Uterus (tissue), 4 donors: ENCODE results near the gene VANGL1. TPM values are rescaled to one million over a fixed set of nuclear protein-coding genes. Genes with fewer than 3 reads are reported as not detected.

Experiments
- DNase-seq, 2 donors: peaks; one replicate each; pipeline ENCODE4 v3.0.0-alpha.2; 2019 to 2020
- H3K27ac ChIP-seq, 2 donors: fragments of 200-600 bp; sonication (generic); 1 replicate in 1 of 2; 2 replicates in 1 of 2; pipeline ENCODE4 v1.5.1; 2016 to 2018
- H3K27me3 ChIP-seq, 2 donors: fragments of 200-600 bp; sonication (generic); one replicate each; pipeline ENCODE4 v1.5.1; 2018 to 2019; ENCODE audit warnings: control low read depth in 1 of 2
- H3K36me3 ChIP-seq, 2 donors: fragments of 200-600 bp; sonication (generic); one replicate each; pipeline ENCODE4 v1.5.1; 2019; ENCODE audit warnings: control low read depth in 1 of 2
- H3K4me1 ChIP-seq, 2 donors: fragments of 200-600 bp; sonication (generic); one replicate each; pipeline ENCODE4 v1.5.1; 2018 to 2019; ENCODE audit warnings: control low read depth in 1 of 2
- H3K4me3 ChIP-seq, 2 donors: fragments of 200-600 bp; sonication (generic); 1 replicate in 1 of 2; 2 replicates in 1 of 2; pipeline ENCODE4 v1.5.1; 2018 to 2019; ENCODE audit warnings: mild to moderate bottlenecking in 1 of 2
- H3K9me3 ChIP-seq, 2 donors: fragments of 200-600 bp; sonication (generic); one replicate each; pipeline ENCODE4 v1.5.1; 2019; ENCODE audit warnings: control low read depth in 1 of 2
- POLR2A ChIP-seq, 2 donors: fragments of 450-650 bp; IDR thresholded peaks; one replicate each; pipeline ENCODE4 v1.6.1; 2016; ENCODE audit warnings: antibody characterized with exemption in 2 of 2, mild to moderate bottlenecking in 1 of 2, moderate library complexity in 1 of 2
- intact Hi-C: fragments of 100-400 bp; cut with DNase I; formaldehyde crosslinking; loops from one replicate; pipeline ENCODE4 v1.15.1; 2023; ENCODE audit warnings: low total_unique reads
- total RNA-seq, 4 donors: library from RNA; depleted of rRNA in 3 of 4; stranded (reverse); fragments of >200 nt in 3 of 4; gene quantifications; one replicate each; pipeline versions ENCODE4 v1.1.0 to v1.2.4, GENCODE V29; 2014 to 2023
- TF ChIP-seq, protein P1 (sequence below), 4 experiments: fragments of 200-600 bp in 2 of 4; fragments of 450-650 bp in 2 of 4; sonication (generic) in 2 of 4; IDR thresholded peaks; one replicate each; pipeline ENCODE4 v1.5.1; 2016 to 2019; ENCODE audit warnings: antibody characterized with exemption in 4 of 4, mild to moderate bottlenecking in 2 of 4, moderate library complexity in 1 of 4
- donor health status: DM: yes; HTN: yes; CAD: no.

Gene VANGL1
- total RNA-seq, 4 donors from 2014 or later = 2.8 to 22.3 (median 11.9) TPM

DNA sequence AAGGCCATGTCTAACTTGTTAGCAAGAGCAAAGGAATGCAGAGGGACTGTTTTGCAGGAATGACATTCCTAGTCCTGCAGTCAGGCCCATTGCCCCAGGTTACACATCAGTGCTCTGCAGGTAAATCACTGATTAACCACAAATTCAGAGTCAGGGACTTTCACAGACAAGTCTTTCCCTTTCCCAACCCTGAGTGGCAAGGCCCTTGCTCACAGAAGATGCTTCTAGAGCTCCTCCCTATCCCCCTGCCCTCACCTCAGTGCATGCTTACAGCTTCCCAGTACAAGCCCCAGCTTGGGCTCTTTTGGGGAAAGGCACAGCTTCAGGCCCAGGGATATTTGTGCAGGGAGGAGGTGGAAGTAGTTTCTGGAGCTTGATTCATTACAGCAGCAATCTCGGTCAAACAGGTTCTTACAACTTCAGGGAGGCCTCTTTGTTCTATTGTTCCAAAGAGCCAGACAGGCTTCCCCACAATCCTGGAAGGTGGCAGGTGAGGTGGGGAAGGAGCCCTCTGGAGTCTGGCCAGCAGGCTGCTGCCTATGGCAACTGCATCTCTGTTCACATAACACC is 72.9 kb downstream of the VANGL1 start:
- no peak for DNase-seq
- Histone ChIP-seq H3K27me3 (no peaks in the 10 kb centered on the region), H3K4me1 (no peaks in the 10 kb centered on the region), H3K27ac (no peak overlapping the region), H3K36me3 (no peaks in the 10 kb centered on the region), H3K4me3 (no peak overlapping the region), H3K9me3 (no peaks in the 10 kb centered on the region)
- intact Hi-C loops = loop anchor here (10.0 kb wide), 1 partner anchor 60 kb away; no protein-coding TSS in a partner anchor
- no peak for TF ChIP-seq POLR2A (IDR thresholded peaks at IDR 0.05)
- TF ChIP-seq, protein P1, sequence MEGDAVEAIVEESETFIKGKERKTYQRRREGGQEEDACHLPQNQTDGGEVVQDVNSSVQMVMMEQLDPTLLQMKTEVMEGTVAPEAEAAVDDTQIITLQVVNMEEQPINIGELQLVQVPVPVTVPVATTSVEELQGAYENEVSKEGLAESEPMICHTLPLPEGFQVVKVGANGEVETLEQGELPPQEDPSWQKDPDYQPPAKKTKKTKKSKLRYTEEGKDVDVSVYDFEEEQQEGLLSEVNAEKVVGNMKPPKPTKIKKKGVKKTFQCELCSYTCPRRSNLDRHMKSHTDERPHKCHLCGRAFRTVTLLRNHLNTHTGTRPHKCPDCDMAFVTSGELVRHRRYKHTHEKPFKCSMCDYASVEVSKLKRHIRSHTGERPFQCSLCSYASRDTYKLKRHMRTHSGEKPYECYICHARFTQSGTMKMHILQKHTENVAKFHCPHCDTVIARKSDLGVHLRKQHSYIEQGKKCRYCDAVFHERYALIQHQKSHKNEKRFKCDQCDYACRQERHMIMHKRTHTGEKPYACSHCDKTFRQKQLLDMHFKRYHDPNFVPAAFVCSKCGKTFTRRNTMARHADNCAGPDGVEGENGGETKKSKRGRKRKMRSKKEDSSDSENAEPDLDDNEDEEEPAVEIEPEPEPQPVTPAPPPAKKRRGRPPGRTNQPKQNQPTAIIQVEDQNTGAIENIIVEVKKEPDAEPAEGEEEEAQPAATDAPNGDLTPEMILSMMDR (IDR thresholded peaks at IDR 0.05) = no peak

- H3K36me3 ChIP-seq = no peaks in the 10 kb centered on the region
- no peaks in the 10 kb centered on the region for H3K9me3 ChIP-seq
- H3K4me1 ChIP-seq = no peaks in the 10 kb centered on the region
- H3K27me3 ChIP-seq = no peaks in the 10 kb centered on the region
- no peak overlapping the region for H3K27ac ChIP-seq
- H3K4me3 ChIP-seq = no peak overlapping the region
- DNase-seq = peak; percentile 38 to 64
- intact Hi-C loops = loop anchor here (10.0 kb wide), 1 partner anchor 57 kb away; no protein-coding TSS in a partner anchor
- no peak for TF ChIP-seq POLR2A (IDR thresholded peaks at IDR 0.05)
- TF ChIP-seq, protein P1 (IDR thresholded peaks at IDR 0.05) = peak; percentile 34 to 60 (median 55)
These were observed 75.8 kb downstream of the VANGL1 start for GRCh38 chr1:115717541-115717940.

- intact Hi-C loops = loop anchor here (10.0 kb wide), 1 partner anchor 57 kb away; no protein-coding TSS in a partner anchor
- H3K4me3 ChIP-seq = no peak overlapping the region
- TF ChIP-seq, protein P1 (IDR thresholded peaks at IDR 0.05) = no peak
- no peak for TF ChIP-seq POLR2A (IDR thresholded peaks at IDR 0.05)
- no peaks in the 10 kb centered on the region for H3K27me3 ChIP-seq
- DNase-seq = no peak
- no peak overlapping the region for H3K27ac ChIP-seq
- H3K36me3 ChIP-seq = no peaks in the 10 kb centered on the region
- H3K9me3 ChIP-seq = no peaks in the 10 kb centered on the region
- no peaks in the 10 kb centered on the region for H3K4me1 ChIP-seq
These were observed 76.4 kb downstream of the VANGL1 start for GRCh38 chr1:115718011-115718754.

DNA sequence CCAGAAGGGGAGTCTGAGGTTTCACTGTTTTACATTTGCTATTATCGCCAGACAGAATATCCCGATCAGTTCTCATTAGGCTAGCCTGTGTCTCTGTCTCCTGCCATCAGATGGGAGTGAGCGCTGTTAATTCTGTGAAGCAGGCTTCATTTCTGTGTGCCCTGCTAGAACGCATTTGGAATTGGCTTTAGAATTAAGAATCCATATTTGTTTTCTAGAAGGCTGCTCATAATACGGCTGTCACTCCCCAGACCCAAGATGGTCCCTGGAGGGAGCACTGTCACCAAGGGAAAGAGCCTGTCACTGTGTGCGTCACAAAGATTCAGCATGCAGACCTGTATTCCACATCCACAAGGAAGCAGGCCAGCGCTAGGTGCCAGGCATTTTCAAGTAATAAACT is 77.5 kb downstream of the VANGL1 start:
- H3K27ac ChIP-seq = no peak overlapping the region
- no peaks in the 10 kb centered on the region for H3K36me3 ChIP-seq
- H3K9me3 ChIP-seq = no peaks in the 10 kb centered on the region
- no peak for DNase-seq
- H3K27me3 ChIP-seq = no peaks in the 10 kb centered on the region
- no peaks in the 10 kb centered on the region for H3K4me1 ChIP-seq
- H3K4me3 ChIP-seq = no peak overlapping the region
- TF ChIP-seq POLR2A (IDR thresholded peaks at IDR 0.05) = no peak
- TF ChIP-seq, protein P1 (IDR thresholded peaks at IDR 0.05) = no peak
- intact Hi-C loops = loop anchor here (10.0 kb wide), 1 partner anchor 56 kb away; no protein-coding TSS in a partner anchor

DNA sequence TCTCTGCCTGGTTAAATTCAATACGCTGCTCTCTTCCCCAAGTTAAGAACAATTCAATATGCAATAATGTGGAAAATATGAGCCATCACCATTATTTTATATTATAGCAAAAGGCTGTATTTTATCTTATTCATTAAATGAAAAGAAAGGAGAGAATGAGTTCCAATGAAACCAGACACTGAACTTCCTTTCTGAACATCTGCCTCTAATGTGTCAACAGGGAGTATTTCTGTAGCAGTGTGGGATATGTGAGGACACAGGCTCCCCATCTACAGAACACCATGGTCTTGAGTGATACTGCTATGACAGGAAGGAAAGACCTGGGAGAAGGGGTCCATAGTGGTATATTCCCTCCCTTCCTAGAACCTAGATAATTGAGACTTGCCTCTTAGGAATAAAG is 80.5 kb downstream of the VANGL1 start:
- no peak for DNase-seq
- Histone ChIP-seq H3K27ac (no peak overlapping the region), H3K27me3 (no peaks in the 10 kb centered on the region), H3K4me1 (no peaks in the 10 kb centered on the region), H3K36me3 (no peaks in the 10 kb centered on the region), H3K4me3 (no peak overlapping the region), H3K9me3 (no peaks in the 10 kb centered on the region)
- no peak for TF ChIP-seq POLR2A (IDR thresholded peaks at IDR 0.05)
- TF ChIP-seq, protein P1 (IDR thresholded peaks at IDR 0.05) = no peak
- intact Hi-C loops = no loop called here
